HG03139 (cell line): ENCODE results near the gene IER5L.
"Not testable (repeated sequence)": the region's sequence is repeated elsewhere in the genome, so short reads cannot be mapped to it uniquely, and the experiment has no call there.

Experiments used
- ATAC-seq: cut with Tn5 transposase; IDR thresholded peaks from one replicate; pipeline ENCODE4 v1.9.1; 2021; ENCODE audit not compliant: unreplicated experiment

IER5L gene

GRCh38 chr9:129163198-129163670 lies 14.8 kb downstream of the IER5L start:
- not testable (repeated sequence) for ATAC-seq

GRCh38 chr9:129162497-129163197 lies 15.4 kb downstream of the IER5L start:
- ATAC-seq, result no peak

GRCh38 chr9:129161534-129161837 lies 16.6 kb downstream of the IER5L start:
- no peak for ATAC-seq

- ATAC-seq, result no peak
Observed at GRCh38 chr9:129160712-129161533, 17.1 kb downstream of the IER5L start.

- no peak for ATAC-seq
Observed at GRCh38 chr9:129156163-129156562, 21.9 kb downstream of the IER5L start.

- no peak for ATAC-seq
Observed at GRCh38 chr9:129154866-129155477, 23.1 kb downstream of the IER5L start.

GRCh38 chr9:129151469-129151868 lies 26.6 kb downstream of the IER5L start:
- no peak for ATAC-seq

- no peak for ATAC-seq
Observed at GRCh38 chr9:129150672-129151211, 27.3 kb downstream of the IER5L start.

- ATAC-seq, result no peak
Observed at GRCh38 chr9:129150122-129150521, 27.9 kb downstream of the IER5L start.

- no peak for ATAC-seq
Observed at GRCh38 chr9:129149442-129149841, 28.6 kb downstream of the IER5L start.

GRCh38 chr9:129148463-129149204 lies 29.4 kb downstream of the IER5L start:
- no peak for ATAC-seq

GRCh38 chr9:129146441-129146941 lies 31.6 kb downstream of the IER5L start:
- no peak for ATAC-seq

GRCh38 chr9:129145841-129146292 lies 32.2 kb downstream of the IER5L start:
- ATAC-seq, result no peak

- ATAC-seq, result no peak
Observed at GRCh38 chr9:129145316-129145715, 32.7 kb downstream of the IER5L start.

- no peak for ATAC-seq
Observed at GRCh38 chr9:129143031-129143927, 34.8 kb downstream of the IER5L start.

- ATAC-seq, result no peak
Observed at GRCh38 chr9:129142138-129142935, 35.7 kb downstream of the IER5L start.

GRCh38 chr9:129141066-129142041 lies 36.7 kb downstream of the IER5L start:
- ATAC-seq, result no peak
